Esophagus squamous epithelium (tissue), 5 donors: ENCODE data around the gene CFAP47. TPM values are rescaled to one million over a fixed set of nuclear protein-coding genes. Genes with fewer than 3 reads are reported as not detected.

Experiments
- DNase-seq: peaks from one replicate; lab custom pipeline; 2025; lab: John Stamatoyannopoulos, UW
- H3K27ac ChIP-seq, 4 donors: fragments of 200-600 bp; sonication (generic); one replicate each; pipeline ENCODE4 v1.5.1; 2016 to 2019; ENCODE audit warnings: mild to moderate bottlenecking in 1 of 4
- H3K27me3 ChIP-seq, 4 donors: fragments of 200-600 bp; sonication (generic); 1 replicate in 3 of 4; 2 replicates in 1 of 4; pipeline versions ENCODE4 v1.5.1 to v1.6.0; 2017 to 2021; ENCODE audit warnings: antibody characterized with exemption in 1 of 4
- H3K36me3 ChIP-seq, 3 donors: fragments of 200-600 bp; sonication (generic); one replicate each; pipeline ENCODE4 v1.5.1; 2016 to 2019
- H3K4me1 ChIP-seq, 3 donors: fragments of 200-600 bp; sonication (generic); one replicate each; pipeline ENCODE4 v1.5.1; 2017 to 2019
- H3K4me3 ChIP-seq, 4 donors: fragments of 200-600 bp; sonication (generic); 1 replicate in 3 of 4; 2 replicates in 1 of 4; pipeline ENCODE4 v1.5.1; 2016 to 2019; ENCODE audit warnings: mild to moderate bottlenecking in 2 of 4, moderate library complexity in 1 of 4
- H3K9me3 ChIP-seq, 3 donors: fragments of 200-600 bp; sonication (generic); one replicate each; pipeline ENCODE4 v1.5.1; 2016 to 2019
- POLR2A ChIP-seq, 4 donors: fragments of 450-650 bp; IDR thresholded peaks; one replicate each; pipeline ENCODE4 v1.6.1; 2017; ENCODE audit warnings: antibody characterized with exemption in 4 of 4, mild to moderate bottlenecking in 4 of 4, moderate library complexity in 3 of 4
- WGBS, 2 donors: methylation state at CpG; one replicate each; pipeline ENCODE4 v1.1.5; 2018; 5-methylcytosine and 5-hydroxymethylcytosine counted together
- intact Hi-C: fragments of 100-400 bp; cut with DNase I; formaldehyde crosslinking; loops from one replicate; pipeline ENCODE4 v1.15.0; 2022
- total RNA-seq, 4 donors: library from RNA; depleted of rRNA; stranded (reverse); fragments of >200 nt; gene quantifications; one replicate each; pipeline ENCODE4 v1.1.0, GENCODE V29; 2016
- TF ChIP-seq, protein P1 (sequence below), 6 experiments: fragments of 450-650 bp in 4 of 6; fragments of 200-600 bp in 2 of 6; sonication (generic) in 2 of 6; IDR thresholded peaks; one replicate each; pipeline ENCODE4 v1.5.1; 2016 to 2019; ENCODE audit warnings: antibody characterized with exemption in 6 of 6, mild to moderate bottlenecking in 4 of 6, moderate library complexity in 4 of 6
- donor health status: DM: yes; HTN: yes; CAD: no.

Gene CFAP47
- total RNA-seq, 4 donors from 2014 or later: not detected

DNA sequence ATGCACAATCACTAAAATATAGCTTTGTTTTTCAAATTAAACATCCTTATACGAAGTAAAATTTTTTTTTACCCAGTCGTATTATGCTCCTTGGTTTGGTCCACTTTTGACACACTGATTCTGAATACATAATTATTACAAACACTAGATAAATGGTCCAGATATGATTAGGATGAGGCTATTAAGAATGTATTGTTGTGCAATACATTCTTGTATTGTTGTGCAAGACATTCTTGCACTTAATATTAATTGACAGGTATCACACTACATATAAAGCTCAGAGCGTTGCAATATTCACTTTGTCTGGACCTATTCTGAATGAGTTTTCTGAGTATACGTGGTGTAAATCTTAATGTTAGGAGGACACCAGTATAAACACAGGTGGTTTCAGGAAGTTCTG lies 464.0 kb downstream of the CFAP47 start:
- Histone ChIP-seq H3K27me3 (no peaks in the 10 kb centered on the region), H3K36me3 (no peaks in the 10 kb centered on the region), H3K4me1 (no peaks in the 10 kb centered on the region), H3K4me3 (no peak overlapping the region), H3K9me3 (no peaks in the 10 kb centered on the region), H3K27ac (no peak overlapping the region)
- DNase-seq: no peak
- 63% methylated on average over 4 of the region's 4 CpGs for WGBS, 2 donors
- intact Hi-C loops: no loop called here
- no peak for TF ChIP-seq POLR2A (IDR thresholded peaks at IDR 0.05)
- TF ChIP-seq, protein P1, sequence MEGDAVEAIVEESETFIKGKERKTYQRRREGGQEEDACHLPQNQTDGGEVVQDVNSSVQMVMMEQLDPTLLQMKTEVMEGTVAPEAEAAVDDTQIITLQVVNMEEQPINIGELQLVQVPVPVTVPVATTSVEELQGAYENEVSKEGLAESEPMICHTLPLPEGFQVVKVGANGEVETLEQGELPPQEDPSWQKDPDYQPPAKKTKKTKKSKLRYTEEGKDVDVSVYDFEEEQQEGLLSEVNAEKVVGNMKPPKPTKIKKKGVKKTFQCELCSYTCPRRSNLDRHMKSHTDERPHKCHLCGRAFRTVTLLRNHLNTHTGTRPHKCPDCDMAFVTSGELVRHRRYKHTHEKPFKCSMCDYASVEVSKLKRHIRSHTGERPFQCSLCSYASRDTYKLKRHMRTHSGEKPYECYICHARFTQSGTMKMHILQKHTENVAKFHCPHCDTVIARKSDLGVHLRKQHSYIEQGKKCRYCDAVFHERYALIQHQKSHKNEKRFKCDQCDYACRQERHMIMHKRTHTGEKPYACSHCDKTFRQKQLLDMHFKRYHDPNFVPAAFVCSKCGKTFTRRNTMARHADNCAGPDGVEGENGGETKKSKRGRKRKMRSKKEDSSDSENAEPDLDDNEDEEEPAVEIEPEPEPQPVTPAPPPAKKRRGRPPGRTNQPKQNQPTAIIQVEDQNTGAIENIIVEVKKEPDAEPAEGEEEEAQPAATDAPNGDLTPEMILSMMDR (IDR thresholded peaks at IDR 0.05): no peak

DNA sequence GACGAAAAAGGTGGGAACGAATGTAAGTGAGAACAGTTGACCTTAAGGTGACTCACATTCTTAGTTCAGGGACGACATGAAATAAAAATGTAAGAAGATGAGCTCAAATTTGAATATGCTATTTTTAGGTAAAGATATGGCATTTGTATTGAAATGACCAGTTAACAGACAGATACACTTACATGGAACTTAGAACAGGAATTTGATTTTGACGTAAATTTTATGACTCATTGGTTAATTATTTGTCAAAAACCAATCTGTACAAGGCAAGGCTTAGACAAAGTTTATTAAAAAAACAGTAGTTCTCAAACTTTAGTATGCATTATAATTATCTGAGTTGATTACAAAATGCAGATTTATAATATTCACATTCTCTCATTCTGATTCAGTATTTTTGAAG lies 469.4 kb downstream of the CFAP47 start:
- intact Hi-C loops: no loop called here
- WGBS, 2 donors: 58 to 59% methylated on average over 4 of the region's 4 CpGs
- H3K27me3 ChIP-seq: no peaks in the 10 kb centered on the region
- no peaks in the 10 kb centered on the region for H3K36me3 ChIP-seq
- H3K9me3 ChIP-seq: no peaks in the 10 kb centered on the region
- no peaks in the 10 kb centered on the region for H3K4me1 ChIP-seq
- DNase-seq: no peak
- no peak overlapping the region for H3K27ac ChIP-seq
- no peak overlapping the region for H3K4me3 ChIP-seq
- TF ChIP-seq POLR2A (IDR thresholded peaks at IDR 0.05): no peak

DNA sequence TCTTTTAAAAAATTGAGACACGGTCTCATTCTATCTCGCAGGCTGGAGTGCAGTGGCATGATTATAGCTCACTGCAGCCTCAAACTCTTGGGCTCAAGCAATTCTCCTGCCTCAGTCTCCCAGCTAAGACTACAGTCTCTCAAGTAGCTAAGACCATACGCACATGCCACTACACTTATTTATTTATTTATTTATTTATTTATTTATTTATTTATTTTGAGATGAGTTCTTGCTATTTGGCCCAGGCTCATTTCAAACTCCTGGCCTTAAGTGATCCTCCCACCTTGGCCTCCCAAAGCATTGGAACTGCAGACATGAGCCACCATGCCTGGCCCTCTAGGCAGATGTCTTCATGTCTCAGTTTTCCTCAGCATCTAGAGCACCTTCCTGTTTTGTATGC lies 482.2 kb downstream of the CFAP47 start:
- TF ChIP-seq POLR2A (IDR thresholded peaks at IDR 0.05): no peak
- TF ChIP-seq, protein P1 (IDR thresholded peaks at IDR 0.05): no peak
- H3K9me3 ChIP-seq: no peaks in the 10 kb centered on the region
- no peak for DNase-seq
- H3K4me3 ChIP-seq: no peak overlapping the region
- intact Hi-C loops: no loop called here
- 88% methylated on average over 3 of the region's 3 CpGs for WGBS, 2 donors
- no peaks in the 10 kb centered on the region for H3K4me1 ChIP-seq
- H3K27ac ChIP-seq: no peak overlapping the region
- H3K36me3 ChIP-seq: no peaks in the 10 kb centered on the region
- H3K27me3 ChIP-seq: no peaks in the 10 kb centered on the region

DNA sequence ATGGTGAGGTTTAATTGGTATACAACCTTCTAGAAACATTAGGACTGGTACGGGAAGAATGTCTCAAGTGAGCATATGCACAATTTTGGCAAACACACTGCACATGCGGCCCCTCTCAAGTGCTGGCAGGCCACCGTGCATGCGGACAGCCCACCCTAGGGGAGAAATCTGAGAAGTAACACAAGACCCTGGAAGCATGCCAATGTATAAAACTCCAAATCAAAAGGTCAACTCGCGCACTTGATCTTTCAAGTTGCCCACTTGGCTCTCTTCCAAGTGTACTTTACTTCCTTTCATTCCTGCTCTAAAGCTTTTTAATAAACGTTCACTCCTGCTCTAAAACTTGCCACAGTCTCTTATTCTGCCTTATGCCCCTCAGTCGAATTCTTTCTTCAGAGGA lies 488.3 kb downstream of the CFAP47 start:
- Histone ChIP-seq H3K4me3 (no peak overlapping the region), H3K27ac (no peak overlapping the region), H3K27me3 (no peaks in the 10 kb centered on the region), H3K36me3 (no peaks in the 10 kb centered on the region), H3K4me1 (no peaks in the 10 kb centered on the region), H3K9me3 (no peaks in the 10 kb centered on the region)
- DNase-seq: no peak
- no peak for TF ChIP-seq POLR2A (IDR thresholded peaks at IDR 0.05)
- TF ChIP-seq, protein P1 (IDR thresholded peaks at IDR 0.05): no peak
- WGBS, 2 donors: 61 to 62% methylated on average over 7 to 8 of the region's 8 CpGs
- intact Hi-C loops: no loop called here

DNA sequence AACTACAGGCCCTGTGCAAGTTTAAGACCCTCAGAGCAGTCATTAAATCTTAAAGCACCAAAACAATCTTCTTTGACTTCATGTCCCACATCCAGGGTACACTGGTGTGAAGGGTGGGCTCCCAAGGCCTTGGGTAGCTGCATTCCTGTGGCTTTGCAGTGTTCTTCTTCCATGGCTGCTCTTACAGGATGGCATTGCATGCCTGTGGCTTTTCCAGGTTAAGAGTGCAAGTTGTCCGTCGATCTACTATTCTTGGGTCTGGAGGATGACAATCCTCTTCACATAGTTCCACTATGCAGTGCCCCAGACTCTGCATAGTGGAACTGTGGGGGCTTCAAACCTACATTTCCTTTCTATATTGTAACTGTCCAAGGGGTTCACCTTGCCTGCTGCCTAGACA lies 494.5 kb downstream of the CFAP47 start:
- Histone ChIP-seq H3K4me1 (no peaks in the 10 kb centered on the region), H3K27ac (no peak overlapping the region), H3K9me3 (no peaks in the 10 kb centered on the region), H3K27me3 (no peaks in the 10 kb centered on the region), H3K36me3 (no peaks in the 10 kb centered on the region), H3K4me3 (no peak overlapping the region)
- intact Hi-C loops: no loop called here
- no peak for TF ChIP-seq POLR2A (IDR thresholded peaks at IDR 0.05)
- TF ChIP-seq, protein P1 (IDR thresholded peaks at IDR 0.05): no peak
- no peak for DNase-seq
- WGBS, 2 donors: 69 to 100% methylated on average over 1 to 2 of the region's 2 CpGs

DNA sequence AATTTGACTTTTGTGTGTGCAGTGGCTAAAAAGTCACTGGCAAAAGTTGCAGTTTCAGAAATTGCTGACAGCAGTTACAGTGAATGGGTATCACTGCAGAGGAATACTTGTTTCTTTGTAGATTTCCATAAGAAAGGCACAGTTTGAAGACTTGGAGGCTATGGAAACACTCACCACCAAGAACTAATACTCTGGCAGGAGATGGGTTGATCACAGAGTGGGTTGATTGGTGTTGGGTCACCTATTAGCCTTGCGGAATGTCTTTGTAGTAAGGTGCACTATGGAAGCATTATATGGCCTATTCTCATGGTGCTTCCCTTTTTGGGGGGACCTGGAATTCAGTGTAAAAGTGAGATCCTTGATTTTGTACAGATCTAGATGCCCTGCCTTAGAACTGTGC lies 502.8 kb downstream of the CFAP47 start:
- no peak for TF ChIP-seq POLR2A (IDR thresholded peaks at IDR 0.05)
- TF ChIP-seq, protein P1 (IDR thresholded peaks at IDR 0.05): no peak
- 83 to 100% methylated on average over 1 of the region's 1 CpG for WGBS, 2 donors
- H3K36me3 ChIP-seq: no peaks in the 10 kb centered on the region
- H3K9me3 ChIP-seq: no peaks in the 10 kb centered on the region
- intact Hi-C loops: no loop called here
- H3K4me3 ChIP-seq: no peak overlapping the region
- H3K27ac ChIP-seq: no peak overlapping the region
- H3K27me3 ChIP-seq: no peaks in the 10 kb centered on the region
- no peak for DNase-seq
- no peaks in the 10 kb centered on the region for H3K4me1 ChIP-seq
